Tibial artery (tissue), 4 donors: ENCODE data around the gene CABLES1.
"Not testable (repeated sequence)": the region's sequence is repeated elsewhere in the genome, so short reads cannot be mapped to it uniquely, and the experiment has no call there.

ENCODE experiments used
- DNase-seq, 2 donors: peaks; one replicate each; pipeline ENCODE4 v3.0.0-alpha.2; 2019
- H3K27ac ChIP-seq, 2 donors: fragments of 200-600 bp; sonication (generic) in 1 of 2; 1 replicate in 1 of 2; 2 replicates in 1 of 2; pipeline ENCODE4 v1.5.1; 2018 to 2019; ENCODE audit warnings: mild to moderate bottlenecking in 1 of 2
- H3K27me3 ChIP-seq, 2 donors: fragments of 200-600 bp; sonication (generic) in 1 of 2; one replicate each; pipeline versions ENCODE4 v1.5.1 to v1.6.0; 2016 to 2019
- H3K36me3 ChIP-seq, 3 donors: fragments of 200-600 bp; sonication (generic) in 2 of 3; one replicate each; pipeline ENCODE4 v1.5.1; 2016 to 2019; ENCODE audit warnings: mild to moderate bottlenecking in 2 of 3
- H3K4me1 ChIP-seq, 4 donors: fragments of 200-600 bp; sonication (generic) in 2 of 4; 1 replicate in 3 of 4; 2 replicates in 1 of 4; pipeline ENCODE4 v1.5.1; 2016 to 2019
- H3K4me3 ChIP-seq, 2 donors: fragments of 200-600 bp; sonication (generic) in 1 of 2; 1 replicate in 1 of 2; 2 replicates in 1 of 2; pipeline ENCODE4 v1.5.1; 2018 to 2019; ENCODE audit warnings: mild to moderate bottlenecking in 2 of 2
- H3K9me3 ChIP-seq, 3 donors: fragments of 200-600 bp; sonication (generic) in 1 of 3; one replicate each; pipeline ENCODE4 v1.5.1; 2016 to 2019
- intact Hi-C: fragments of 100-400 bp; cut with DNase I; formaldehyde crosslinking; loops from one replicate; pipeline ENCODE4 v1.15.0; 2023; ENCODE audit warnings: low total_unique reads
- TF ChIP-seq, protein P1 (sequence below), 2 experiments: fragments of 200-600 bp in 1 of 2; fragments of 450-650 bp in 1 of 2; IDR thresholded peaks; one replicate each; pipeline ENCODE4 v1.5.1; 2017 to 2019; ENCODE audit warnings: antibody characterized with exemption in 2 of 2, mild to moderate bottlenecking in 1 of 2, moderate library complexity in 1 of 2

The CABLES1 gene

DNA sequence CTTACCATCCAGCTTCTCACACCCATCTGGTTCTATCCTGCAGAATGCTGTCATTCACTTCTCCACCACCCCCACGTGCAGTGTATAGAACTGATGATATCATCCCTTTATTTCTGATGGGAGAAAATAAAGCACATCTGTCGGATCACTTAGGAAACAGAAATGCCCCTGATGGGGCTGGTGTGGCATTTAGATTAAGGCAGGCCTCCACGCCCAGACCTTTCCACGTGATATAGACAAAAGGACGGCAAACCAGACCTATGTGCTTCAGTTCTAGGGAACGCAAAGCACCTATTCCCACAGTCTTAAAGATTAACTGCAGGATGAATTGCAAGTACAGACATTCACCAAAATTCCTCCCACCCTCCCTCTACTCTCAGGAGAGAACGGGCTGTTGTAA lies 27.6 kb upstream of the CABLES1 start:
- TF ChIP-seq, protein P1, sequence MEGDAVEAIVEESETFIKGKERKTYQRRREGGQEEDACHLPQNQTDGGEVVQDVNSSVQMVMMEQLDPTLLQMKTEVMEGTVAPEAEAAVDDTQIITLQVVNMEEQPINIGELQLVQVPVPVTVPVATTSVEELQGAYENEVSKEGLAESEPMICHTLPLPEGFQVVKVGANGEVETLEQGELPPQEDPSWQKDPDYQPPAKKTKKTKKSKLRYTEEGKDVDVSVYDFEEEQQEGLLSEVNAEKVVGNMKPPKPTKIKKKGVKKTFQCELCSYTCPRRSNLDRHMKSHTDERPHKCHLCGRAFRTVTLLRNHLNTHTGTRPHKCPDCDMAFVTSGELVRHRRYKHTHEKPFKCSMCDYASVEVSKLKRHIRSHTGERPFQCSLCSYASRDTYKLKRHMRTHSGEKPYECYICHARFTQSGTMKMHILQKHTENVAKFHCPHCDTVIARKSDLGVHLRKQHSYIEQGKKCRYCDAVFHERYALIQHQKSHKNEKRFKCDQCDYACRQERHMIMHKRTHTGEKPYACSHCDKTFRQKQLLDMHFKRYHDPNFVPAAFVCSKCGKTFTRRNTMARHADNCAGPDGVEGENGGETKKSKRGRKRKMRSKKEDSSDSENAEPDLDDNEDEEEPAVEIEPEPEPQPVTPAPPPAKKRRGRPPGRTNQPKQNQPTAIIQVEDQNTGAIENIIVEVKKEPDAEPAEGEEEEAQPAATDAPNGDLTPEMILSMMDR (IDR thresholded peaks at IDR 0.05), result no peak

DNA sequence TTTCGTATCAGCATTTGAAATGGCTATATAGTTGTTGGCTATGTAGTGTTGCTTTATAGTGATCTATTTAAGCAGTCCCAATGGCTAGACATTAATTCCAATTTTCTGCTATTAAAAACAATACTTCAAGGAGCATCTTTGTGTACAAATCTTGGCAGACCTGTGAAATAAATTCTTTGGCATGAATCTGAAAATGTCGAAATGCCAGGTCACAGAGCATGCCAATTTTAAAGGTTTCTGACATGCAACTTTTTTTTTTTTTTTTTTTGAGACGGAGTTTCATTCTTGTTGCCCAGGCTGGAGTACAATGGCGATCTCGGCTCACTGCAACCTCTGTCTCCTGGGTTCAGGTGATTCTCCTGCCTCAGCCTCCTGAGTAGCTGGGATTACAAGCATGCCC lies 26.8 kb upstream of the CABLES1 start:
- H3K27ac ChIP-seq, result peak overlapping the region in 1 of 2 donors; percentile 68

More for the DNA sequence above, 27.6 kb upstream of the CABLES1 start:
- peak overlapping the region; percentile 60 to 68 for H3K27ac ChIP-seq
- intact Hi-C loops, result no loop called here
- H3K4me3 ChIP-seq, result no peak overlapping the region
- no peaks in the 10 kb centered on the region for H3K9me3 ChIP-seq
- peaks cover 0 to 34% (median 28%) of the 10 kb centered on the region in 4 donors for H3K4me1 ChIP-seq
- H3K36me3 ChIP-seq, result no peaks in the 10 kb centered on the region
- no peaks in the 10 kb centered on the region for H3K27me3 ChIP-seq
- peak in 1 of 2 donors; percentile 10 for DNase-seq

DNA sequence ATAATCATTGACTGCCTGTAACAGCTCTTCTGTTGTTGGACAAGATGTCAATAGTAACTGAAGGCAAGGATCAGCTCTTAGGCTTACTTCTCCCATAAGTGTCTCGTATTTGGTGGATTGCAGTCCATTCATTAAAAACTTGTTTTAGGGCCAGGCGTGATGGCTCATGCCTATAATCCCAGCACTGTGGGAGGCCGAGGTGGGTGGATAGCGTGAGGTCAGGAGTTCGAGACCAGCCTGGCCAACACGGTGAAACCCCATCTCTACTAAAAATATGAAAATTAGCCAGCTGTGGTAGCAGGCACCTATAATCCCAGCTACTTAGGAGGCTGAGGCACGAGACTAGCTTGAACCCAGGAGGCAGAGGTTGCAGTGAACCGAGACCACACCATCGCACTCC lies 26.1 kb upstream of the CABLES1 start:
- DNase-seq, H3K4me3 ChIP-seq, H3K36me3 ChIP-seq, H3K9me3 ChIP-seq, intact Hi-C loops, H3K27me3 ChIP-seq: not testable (repeated sequence)
- Histone ChIP-seq H3K27ac (peak overlapping the region in 1 of 2 donors; percentile 18), H3K4me1 (peaks cover 0 to 37% (median 28%) of the 10 kb centered on the region in 4 donors)

More for the DNA sequence above, 26.8 kb upstream of the CABLES1 start:
- Histone ChIP-seq H3K36me3 (no peaks in the 10 kb centered on the region), H3K27me3 (no peaks in the 10 kb centered on the region), H3K9me3 (no peaks in the 10 kb centered on the region), H3K4me3 (no peak overlapping the region), H3K4me1 (peaks cover 0 to 34% (median 28%) of the 10 kb centered on the region in 4 donors)
- TF ChIP-seq, protein P1 (IDR thresholded peaks at IDR 0.05), result no peak
- DNase-seq, result no peak
- intact Hi-C loops, result no loop called here

DNA sequence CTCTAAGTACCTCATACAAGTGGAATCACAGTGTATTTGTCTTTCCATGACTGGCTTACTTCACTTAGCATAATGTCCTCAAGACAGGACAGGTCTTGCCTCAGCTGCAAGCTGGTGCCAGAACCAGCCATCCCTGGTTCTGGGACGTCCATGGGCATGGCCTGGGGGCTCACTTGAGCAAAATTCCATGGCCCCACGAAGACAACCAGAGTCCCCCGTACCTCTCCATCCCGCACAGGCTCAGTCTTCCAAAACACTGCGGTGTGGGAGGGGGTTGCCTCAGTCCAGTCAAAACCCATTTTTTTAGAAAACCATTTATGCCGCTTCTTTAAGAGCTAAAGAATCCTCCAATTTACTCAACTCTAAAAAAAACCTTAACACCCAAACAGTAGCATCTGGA lies 21.7 kb upstream of the CABLES1 start:
- Histone ChIP-seq H3K9me3 (no peaks in the 10 kb centered on the region), H3K27ac (no peak overlapping the region), H3K36me3 (no peaks in the 10 kb centered on the region), H3K27me3 (no peaks in the 10 kb centered on the region), H3K4me3 (no peak overlapping the region), H3K4me1 (peaks cover 0 to 19% (median 11%) of the 10 kb centered on the region in 4 donors)
- DNase-seq, result no peak
- intact Hi-C loops, result no loop called here
- TF ChIP-seq, protein P1 (IDR thresholded peaks at IDR 0.05), result no peak

DNA sequence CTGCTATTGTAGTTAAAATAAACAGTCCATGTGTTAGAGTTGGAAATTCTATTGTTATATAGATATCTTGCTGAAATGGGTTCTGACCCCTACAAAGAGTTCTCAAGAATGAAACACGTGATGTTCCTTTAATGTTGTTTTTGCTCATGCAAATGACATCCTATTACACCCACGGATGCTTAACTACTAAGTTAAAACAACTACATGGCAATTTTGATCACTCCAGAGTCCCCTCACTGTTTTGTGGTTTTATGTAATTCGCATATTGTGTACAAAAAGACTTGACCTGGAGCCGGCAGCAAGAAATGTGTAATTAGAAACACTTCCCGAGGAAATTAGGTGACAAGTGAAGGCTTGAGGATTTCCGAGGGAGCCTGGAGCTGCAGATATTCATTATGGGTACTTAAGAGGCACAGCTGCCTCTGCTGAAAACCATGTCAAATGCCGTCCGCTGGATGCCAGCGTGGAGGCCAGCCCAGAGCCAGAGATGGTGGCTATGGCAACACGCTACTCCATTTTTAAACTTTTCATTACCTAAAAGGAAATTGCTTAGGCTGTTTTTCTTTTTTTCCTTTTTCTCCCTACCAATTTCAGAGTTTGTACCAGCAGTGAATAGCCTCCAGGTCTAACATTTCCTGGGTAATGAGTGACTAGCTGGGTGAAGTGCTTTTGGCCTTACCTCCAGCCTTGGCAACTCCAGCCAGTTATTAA lies 21.0 kb upstream of the CABLES1 start:
- peak in 1 of 2 donors; percentile 71 for DNase-seq
- TF ChIP-seq, protein P1 (IDR thresholded peaks at IDR 0.05), result no peak
- Histone ChIP-seq H3K36me3 (no peaks in the 10 kb centered on the region), H3K9me3 (no peaks in the 10 kb centered on the region), H3K4me3 (no peak overlapping the region), H3K4me1 (peaks cover 0 to 14% (median 8%) of the 10 kb centered on the region in 4 donors), H3K27me3 (no peaks in the 10 kb centered on the region), H3K27ac (peak overlapping the region in 1 of 2 donors; percentile 28)
- intact Hi-C loops, result no loop called here

DNA sequence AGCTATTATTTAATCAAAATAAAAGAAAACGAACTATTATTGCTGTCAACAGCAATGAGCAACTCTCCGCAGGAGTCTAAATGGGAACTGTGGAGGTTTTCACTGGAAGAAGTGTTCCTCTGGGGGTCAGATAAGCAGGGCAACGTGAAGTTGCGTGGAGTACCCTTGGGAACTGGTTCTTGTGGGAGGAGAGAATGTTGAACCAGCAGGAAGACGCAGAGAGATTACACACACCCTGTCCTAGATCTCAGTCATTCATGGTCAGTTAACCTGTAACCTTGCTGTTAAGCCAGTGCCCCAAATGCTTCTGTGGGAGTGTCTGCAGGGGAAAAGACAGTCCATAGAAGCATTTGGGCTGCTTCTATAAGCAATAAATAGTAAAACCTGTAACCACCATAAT lies 20.4 kb upstream of the CABLES1 start:
- intact Hi-C loops, result no loop called here
- H3K27me3 ChIP-seq, result no peaks in the 10 kb centered on the region
- peaks cover 0 to 14% (median 8%) of the 10 kb centered on the region in 4 donors for H3K4me1 ChIP-seq
- no peaks in the 10 kb centered on the region for H3K9me3 ChIP-seq
- no peaks in the 10 kb centered on the region for H3K36me3 ChIP-seq
- H3K27ac ChIP-seq, result peak overlapping the region in 1 of 2 donors; percentile 28
- TF ChIP-seq, protein P1 (IDR thresholded peaks at IDR 0.05), result no peak
- H3K4me3 ChIP-seq, result no peak overlapping the region
- no peak for DNase-seq
